NCI-H2196 treated with DMSO at 0.1 percent for 48 hours (cell line): ENCODE results near the gene PAPLN.

Experiments used
- DNase-seq: peaks from one replicate; lab custom pipeline; 2025; ENCODE audit not compliant: unreplicated experiment; lab: John Stamatoyannopoulos, UW

The PAPLN gene

GRCh38 chr14:73243748-73244147 is 6.4 kb downstream of the PAPLN start:
- no peak for DNase-seq

DNA sequence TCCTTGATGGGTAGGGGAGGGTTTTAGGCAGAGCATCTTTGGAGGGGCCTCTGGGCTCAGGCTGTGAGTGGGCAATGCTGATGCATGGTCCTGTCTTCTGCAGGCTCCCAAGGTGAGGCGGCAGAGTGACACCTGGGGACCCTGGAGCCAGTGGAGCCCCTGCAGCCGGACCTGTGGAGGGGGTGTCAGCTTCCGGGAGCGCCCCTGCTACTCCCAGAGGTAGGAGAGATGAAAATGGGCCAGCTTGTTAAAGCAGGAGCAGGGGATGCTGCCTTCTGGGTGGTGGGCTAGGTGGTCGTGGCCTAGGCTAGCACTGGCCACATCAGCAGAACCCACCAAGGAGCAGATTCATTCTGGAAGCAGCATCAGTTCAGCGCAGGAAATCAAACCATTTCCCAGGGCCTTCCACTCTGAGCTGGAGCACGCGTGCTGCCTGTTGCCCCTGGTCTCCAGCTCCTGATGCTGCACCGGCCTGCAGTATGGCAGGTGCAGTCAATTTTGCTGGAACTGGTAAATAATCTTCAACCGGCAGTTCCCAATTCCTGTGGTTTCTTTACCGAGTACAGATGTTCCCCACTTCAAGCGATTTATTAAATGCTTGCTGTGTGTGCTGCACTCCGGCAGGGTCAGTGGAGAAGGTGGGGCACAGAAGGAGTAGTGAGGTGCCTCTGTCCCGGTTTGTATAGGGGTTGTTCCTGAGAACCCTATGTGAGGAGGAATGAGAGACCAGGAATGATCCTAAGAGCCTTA is 7.4 kb downstream of the PAPLN start:
- DNase-seq, result no peak

GRCh38 chr14:73245480-73246325 is 8.4 kb downstream of the PAPLN start:
- no peak for DNase-seq

DNA sequence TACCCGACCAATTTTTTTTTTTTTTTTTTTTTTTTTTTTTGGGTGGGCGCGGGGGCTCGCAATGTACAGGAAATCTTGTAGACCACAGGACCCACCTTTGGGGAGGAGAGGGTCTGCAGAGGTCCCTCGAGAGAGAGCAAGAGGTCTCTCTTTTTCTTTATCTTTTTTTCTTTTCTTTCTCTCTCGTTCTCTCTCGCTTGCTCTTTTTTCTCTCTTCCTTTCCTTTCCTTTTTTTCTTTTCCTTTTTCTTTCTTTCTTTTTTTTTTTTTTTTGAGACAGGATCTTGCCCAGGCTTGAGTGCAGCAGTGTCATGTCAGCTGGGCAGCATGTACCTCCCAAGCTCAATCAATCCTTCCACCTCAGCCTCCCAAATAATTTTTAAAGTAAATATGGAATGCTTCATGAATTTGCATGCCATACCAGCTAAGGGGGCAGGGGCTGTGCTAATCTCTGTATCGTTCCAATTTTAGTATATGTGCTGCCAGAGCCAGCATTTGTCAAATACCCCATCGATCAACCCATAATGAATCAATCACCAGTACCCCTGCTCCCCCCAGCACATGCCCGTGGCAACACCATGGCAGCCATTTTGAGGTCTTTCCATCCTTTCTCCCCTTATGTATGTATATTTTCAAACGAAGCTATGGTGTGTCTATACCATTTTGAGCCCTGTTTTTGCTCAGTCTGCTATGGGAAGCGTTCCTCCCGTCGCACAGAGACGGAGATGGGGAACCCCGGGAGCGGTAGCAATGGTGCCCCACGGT is 9.3 kb downstream of the PAPLN start:
- no peak for DNase-seq

- no peak for DNase-seq
These were observed 11.0 kb downstream of the PAPLN start for GRCh38 chr14:73248108-73248868.

DNA sequence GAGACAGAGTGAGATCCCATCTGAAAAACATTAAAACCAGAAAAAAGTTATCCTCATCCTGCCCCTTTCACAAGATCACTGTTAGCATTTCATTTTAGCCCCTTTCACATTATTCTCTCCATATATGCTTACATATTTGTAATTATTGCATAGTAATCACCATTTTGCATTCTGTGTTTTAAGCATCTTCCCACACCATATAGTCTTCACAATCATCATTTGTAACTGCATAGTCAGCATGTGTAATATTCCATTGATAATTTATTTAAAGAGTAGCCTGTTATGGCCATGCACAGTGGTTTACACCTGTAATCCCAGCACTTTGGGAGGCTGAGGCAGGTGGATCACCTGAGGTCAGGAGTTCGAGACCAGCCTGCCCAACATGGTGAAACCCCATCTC is 11.8 kb downstream of the PAPLN start:
- DNase-seq, result no peak

DNA sequence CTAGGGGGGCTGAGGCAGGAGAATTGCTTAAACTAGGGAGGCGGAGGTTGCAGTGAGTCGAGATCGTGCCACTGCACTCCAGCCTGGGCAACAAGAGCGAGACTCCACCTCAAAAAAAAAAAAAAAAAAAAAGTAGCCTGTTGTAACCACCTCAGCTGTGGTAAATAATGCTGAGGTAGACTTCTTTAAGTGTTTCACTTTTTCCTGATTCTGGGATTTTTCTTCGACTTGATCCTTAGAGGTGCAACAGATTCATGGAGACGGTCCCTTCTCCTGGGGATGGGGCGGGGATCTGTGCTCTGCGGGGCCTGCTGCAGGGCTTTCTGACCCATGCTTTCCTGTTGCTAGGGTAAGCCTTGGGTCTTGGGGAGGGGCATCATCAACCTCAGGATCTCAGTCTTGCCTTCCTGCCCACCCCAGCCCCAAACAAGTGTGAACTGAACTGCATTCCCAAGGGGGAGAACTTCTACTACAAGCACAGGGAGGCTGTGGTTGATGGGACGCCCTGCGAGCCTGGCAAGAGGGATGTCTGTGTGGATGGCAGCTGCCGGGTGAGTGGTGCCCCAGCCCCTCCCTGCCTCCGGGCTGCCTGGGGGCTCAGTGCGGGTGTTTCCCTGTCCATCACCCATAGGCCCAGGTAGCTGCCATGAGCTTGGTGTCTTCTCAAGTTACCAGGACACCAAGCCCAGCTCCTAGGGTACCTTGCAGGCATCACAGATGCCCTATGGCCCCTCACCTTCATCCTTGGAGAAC is 12.4 kb downstream of the PAPLN start:
- DNase-seq, result no peak

GRCh38 chr14:73250317-73250713 is 13.0 kb downstream of the PAPLN start:
- no peak for DNase-seq

DNA sequence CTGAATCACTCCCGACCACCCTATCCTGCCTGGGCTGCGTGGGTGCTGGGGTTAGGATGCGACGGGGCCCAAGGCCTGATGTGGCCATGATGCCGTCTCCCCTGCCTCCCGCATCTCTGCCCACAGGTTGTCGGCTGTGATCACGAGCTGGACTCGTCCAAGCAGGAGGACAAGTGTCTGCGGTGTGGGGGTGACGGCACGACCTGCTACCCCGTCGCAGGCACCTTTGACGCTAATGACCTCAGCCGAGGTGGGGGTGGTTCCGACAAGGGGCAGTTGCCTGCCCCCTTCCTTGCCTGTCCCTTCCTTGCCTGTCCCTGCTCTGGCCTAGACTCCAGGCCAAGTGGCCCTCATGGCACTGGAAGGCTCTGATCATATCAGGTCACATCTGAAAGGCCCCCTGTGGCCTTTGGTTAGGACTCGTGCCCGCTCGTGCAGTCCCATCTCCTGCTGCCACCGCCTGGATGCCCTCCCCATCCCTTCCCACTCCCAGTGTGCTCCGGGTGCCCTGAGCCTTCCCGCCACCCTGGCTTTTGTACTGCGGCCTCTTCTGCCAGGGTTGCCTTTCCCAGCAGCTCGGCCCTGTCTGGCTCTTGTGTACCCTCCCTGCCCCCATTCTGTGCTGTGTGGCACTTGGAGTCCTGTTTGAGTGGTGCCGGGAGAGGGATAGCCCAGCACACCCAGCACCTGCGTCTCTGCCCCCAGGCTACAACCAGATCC is 13.6 kb downstream of the PAPLN start:
- peak; percentile 27 for DNase-seq

DNA sequence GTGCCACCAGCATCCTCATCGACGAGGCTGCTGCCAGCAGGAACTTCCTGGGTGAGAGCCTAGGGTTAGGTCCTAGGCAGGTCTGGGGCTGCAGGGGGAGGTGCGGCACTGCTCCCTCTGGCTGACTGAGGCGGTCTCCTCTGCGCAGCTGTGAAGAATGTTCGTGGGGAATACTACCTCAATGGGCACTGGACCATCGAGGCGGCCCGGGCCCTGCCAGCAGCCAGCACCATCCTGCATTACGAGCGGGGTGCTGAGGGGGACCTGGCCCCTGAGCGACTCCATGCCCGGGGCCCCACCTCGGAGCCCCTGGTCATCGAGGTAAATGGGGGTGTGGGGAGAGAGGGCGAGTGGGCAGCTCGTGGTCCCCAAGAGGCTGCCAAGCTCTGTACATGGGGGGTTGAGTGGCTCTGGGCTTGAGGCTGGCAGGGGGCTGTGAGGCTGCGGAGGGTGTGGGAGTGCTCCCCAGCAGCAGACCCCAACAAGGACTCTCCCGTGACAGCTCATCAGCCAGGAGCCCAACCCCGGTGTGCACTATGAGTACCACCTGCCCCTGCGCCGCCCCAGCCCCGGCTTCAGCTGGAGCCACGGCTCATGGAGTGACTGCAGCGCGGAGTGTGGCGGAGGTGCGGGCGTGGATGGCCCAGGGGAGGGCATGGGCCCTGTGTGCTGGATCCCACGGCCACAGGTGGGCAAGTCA is 14.4 kb downstream of the PAPLN start:
- DNase-seq, result no peak

- no peak for DNase-seq
These were observed 15.4 kb downstream of the PAPLN start for GRCh38 chr14:73252491-73253322.

DNA sequence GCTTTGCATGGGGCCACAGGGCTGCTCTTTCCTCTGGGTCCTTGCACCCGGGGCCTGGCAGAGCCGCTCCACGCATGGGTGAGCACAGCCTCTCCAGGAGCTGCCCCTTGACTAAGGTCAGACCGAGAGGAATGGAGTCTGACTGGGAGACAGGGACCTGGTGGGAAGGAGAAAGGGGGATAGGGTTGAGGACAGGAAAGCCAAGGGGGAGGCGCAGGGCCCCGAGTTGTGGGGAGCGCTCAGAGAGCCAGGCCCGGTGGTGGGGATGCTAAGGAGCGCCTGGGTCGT is 16.0 kb downstream of the PAPLN start:
- DNase-seq, result no peak

DNA sequence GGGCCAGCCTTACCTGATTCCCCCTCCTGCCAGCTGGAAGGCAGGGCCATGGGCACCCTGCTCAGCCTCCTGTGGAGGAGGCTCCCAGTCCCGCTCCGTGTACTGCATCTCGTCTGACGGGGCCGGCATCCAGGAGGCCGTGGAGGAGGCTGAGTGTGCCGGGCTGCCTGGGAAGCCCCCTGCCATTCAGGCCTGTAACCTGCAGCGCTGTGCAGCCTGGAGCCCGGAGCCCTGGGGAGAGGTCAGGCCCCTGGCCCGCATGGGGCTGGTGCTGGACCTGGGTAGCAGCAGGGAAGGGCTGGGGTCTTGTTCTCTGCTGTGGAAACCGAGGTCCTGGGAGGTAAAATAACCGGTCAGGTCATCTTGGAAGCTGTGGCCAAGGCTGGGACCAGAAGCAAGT is 16.4 kb downstream of the PAPLN start:
- no peak for DNase-seq

- no peak for DNase-seq
These were observed 17.1 kb downstream of the PAPLN start for GRCh38 chr14:73254247-73255004.

DNA sequence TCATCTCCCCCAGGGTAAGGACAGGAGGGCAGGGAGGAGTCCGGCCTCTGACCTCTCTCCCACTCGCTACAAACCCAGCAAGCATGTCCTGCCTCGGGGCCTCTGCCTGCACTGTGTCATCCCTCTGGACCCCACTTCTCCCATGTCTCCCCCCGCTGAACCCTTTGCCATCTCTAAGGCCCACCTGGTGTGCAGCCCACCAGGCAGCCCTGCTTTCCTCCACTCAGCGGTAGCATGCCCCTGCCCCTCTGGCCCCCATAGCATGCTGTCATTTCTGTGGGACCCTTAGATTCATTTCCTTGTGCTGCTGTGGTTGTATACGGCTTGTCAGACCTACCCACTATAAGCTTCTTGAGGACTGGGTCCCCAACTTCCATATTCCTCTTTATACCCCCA is 17.7 kb downstream of the PAPLN start:
- no peak for DNase-seq

GRCh38 chr14:73255693-73256225 is 18.5 kb downstream of the PAPLN start:
- DNase-seq, result no peak

DNA sequence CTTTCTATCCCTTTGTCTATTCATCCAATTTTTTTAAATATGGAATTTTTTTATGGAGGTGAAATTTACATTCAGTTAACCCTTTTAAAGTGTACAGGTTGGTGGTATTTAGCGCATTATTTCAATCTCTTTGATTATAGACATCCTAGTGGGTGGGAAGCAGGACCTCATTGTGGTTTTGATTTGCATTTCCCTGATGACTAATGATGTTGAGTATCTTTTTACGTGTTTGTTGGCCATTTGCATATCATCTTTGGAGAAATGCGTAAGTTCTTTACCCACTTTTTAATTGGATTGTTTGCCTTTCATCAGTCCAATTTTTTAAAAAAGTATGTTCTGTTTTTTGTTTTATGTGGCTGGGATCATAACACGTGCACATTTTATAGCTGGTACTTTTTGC is 20.8 kb downstream of the PAPLN start:
- DNase-seq, result no peak
